ENCODE results near the gene TPR. TPM values are rescaled to one million over a fixed set of nuclear protein-coding genes. Genes with fewer than 3 reads are reported as not detected.

The TPR gene
- total RNA-seq, 4 donors from 2014 or later = 81.1 to 138 (median 112) TPM

DNA sequence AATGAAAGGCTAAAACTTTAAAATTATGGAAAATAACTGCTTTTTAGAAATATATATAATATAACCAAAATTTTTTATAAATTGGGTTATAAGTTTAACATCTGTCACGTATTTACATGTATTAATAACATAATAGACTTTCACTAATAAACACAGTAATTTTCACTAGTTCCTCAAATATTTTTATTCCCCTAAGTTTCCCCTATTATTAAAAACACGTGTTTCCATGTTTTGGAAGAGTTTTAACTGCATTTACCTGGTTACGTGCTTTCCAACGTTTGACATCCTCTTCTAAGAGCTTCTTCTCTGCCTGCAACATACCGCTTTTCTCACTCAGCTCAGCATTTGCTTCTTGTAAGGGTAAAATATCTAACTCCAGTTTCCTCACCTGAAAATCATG lies 34.3 kb downstream of the TPR start:
- H3K9me3 ChIP-seq = no peaks in the 10 kb centered on the region
- H3K4me1 ChIP-seq = no peaks in the 10 kb centered on the region
- peaks cover 0 to 98% (median 7%) of the 10 kb centered on the region in 3 donors for H3K36me3 ChIP-seq
- no peak overlapping the region for H3K4me3 ChIP-seq
- H3K27ac ChIP-seq = no peak overlapping the region
- no peak for DNase-seq
- no peaks in the 10 kb centered on the region for H3K27me3 ChIP-seq
- TF ChIP-seq, protein P1, sequence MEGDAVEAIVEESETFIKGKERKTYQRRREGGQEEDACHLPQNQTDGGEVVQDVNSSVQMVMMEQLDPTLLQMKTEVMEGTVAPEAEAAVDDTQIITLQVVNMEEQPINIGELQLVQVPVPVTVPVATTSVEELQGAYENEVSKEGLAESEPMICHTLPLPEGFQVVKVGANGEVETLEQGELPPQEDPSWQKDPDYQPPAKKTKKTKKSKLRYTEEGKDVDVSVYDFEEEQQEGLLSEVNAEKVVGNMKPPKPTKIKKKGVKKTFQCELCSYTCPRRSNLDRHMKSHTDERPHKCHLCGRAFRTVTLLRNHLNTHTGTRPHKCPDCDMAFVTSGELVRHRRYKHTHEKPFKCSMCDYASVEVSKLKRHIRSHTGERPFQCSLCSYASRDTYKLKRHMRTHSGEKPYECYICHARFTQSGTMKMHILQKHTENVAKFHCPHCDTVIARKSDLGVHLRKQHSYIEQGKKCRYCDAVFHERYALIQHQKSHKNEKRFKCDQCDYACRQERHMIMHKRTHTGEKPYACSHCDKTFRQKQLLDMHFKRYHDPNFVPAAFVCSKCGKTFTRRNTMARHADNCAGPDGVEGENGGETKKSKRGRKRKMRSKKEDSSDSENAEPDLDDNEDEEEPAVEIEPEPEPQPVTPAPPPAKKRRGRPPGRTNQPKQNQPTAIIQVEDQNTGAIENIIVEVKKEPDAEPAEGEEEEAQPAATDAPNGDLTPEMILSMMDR (IDR thresholded peaks at IDR 0.05) = no peak

DNA sequence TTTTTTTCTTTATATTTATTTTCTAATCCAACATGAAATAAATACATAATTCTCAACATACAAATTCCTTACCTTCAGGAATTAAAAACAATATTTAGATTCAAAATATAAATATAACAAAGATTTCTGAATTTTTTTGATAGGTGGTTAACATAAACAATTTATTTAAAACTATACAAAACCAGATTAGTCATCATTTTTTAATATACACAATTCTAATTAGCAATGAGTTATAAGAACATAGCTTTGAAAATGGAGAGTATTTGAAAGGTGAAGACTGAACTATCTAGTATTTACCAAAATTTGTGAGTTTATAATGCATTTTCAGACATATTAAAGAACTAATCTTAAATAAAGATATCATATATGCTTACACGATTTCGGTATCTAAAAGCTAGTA lies 37.5 kb downstream of the TPR start:
- Histone ChIP-seq H3K27ac (no peak overlapping the region), H3K27me3 (no peaks in the 10 kb centered on the region), H3K4me1 (no peaks in the 10 kb centered on the region), H3K9me3 (no peaks in the 10 kb centered on the region), H3K36me3 (peaks cover 0 to 98% (median 3%) of the 10 kb centered on the region in 3 donors), H3K4me3 (no peak overlapping the region)
- TF ChIP-seq, protein P1 (IDR thresholded peaks at IDR 0.05) = no peak
- TF ChIP-seq POLR2A (IDR thresholded peaks at IDR 0.05) = no peak
- DNase-seq = no peak

DNA sequence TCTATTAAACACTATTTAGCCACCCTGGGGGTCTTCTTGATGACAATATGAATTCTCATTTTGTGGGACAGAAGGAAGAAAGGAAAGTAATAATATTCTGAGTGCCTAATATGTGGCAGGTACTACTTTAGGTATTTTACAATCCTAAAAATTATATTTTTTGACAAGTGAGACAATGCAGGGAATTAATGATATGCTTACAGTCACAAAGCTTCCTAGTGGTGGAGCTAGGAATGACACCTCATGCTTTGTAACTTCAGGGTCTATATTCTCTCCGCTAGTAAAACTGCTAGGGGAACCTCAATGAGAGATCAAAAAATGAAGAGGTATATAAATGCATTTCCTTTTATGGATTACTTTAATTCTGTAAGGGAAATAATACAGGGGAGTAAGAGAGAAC lies 44.3 kb downstream of the TPR start:
- TF ChIP-seq, protein P1 (IDR thresholded peaks at IDR 0.05) = peak in 3 of 6 experiments; percentile 8 to 12 (median 11)
- TF ChIP-seq POLR2A (IDR thresholded peaks at IDR 0.05) = no peak
- no peak for DNase-seq
- no peak overlapping the region for H3K27ac ChIP-seq
- no peak overlapping the region for H3K4me3 ChIP-seq
- no peaks in the 10 kb centered on the region for H3K9me3 ChIP-seq
- peaks cover 0 to 87% (median 8%) of the 10 kb centered on the region in 3 donors for H3K36me3 ChIP-seq
- H3K4me1 ChIP-seq = no peaks in the 10 kb centered on the region
- no peaks in the 10 kb centered on the region for H3K27me3 ChIP-seq

DNA sequence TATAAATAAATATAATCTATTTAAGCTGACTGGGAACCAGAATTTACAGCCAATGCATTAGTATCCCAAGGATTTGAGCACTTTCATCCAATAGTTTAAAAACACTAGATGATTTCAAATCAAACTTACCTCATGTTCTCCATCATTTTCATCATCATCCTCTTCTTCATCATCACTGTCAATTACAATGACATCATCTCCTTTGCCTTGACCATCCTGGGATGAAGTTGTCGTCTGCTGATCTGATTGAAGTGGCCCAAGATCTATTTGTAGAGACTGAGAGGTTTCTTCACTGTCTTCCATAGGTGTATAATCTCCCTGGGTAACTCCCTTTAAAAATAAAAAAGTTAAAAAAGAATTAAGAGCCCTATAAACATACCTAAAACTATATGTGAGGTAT lies 47.7 kb downstream of the TPR start:
- Histone ChIP-seq H3K4me1 (no peaks in the 10 kb centered on the region), H3K4me3 (no peak overlapping the region), H3K27me3 (no peaks in the 10 kb centered on the region), H3K27ac (no peak overlapping the region), H3K9me3 (no peaks in the 10 kb centered on the region), H3K36me3 (peaks cover 0 to 87% (median 5%) of the 10 kb centered on the region in 3 donors)
- DNase-seq = no peak
- TF ChIP-seq, protein P1 (IDR thresholded peaks at IDR 0.05) = no peak
- TF ChIP-seq POLR2A (IDR thresholded peaks at IDR 0.05) = no peak

DNA sequence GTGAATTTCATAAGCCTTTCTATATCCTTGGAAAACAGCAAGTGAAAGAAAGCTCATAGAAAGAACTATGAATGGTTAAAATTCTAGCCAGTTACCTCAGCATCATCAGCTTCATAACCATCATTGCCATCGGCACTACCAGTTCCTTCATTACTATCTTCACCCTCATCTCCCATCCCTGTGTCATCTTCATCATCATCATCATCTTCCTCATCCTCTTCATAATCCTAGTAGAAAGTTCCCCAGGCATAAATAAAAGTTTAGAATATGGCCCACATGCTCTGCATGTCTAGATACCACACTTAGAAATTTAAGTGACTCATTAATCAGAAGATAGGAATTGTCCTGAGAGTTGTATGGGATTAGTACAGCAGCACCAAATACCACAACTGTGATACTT lies 49.0 kb downstream of the TPR start:
- H3K36me3 ChIP-seq = peaks cover 0 to 87% (median 5%) of the 10 kb centered on the region in 3 donors
- no peak for DNase-seq

More for the DNA sequence above, 49.0 kb downstream of the TPR start:
- no peaks in the 10 kb centered on the region for H3K9me3 ChIP-seq
- H3K27me3 ChIP-seq = no peaks in the 10 kb centered on the region
- H3K4me3 ChIP-seq = no peak overlapping the region
- H3K27ac ChIP-seq = no peak overlapping the region
- H3K4me1 ChIP-seq = no peaks in the 10 kb centered on the region
- no peak for TF ChIP-seq POLR2A (IDR thresholded peaks at IDR 0.05)
- TF ChIP-seq, protein P1 (IDR thresholded peaks at IDR 0.05) = no peak
